ENCODE data around the gene AFAP1. TPM values are rescaled to one million over a fixed set of nuclear protein-coding genes. Genes with fewer than 3 reads are reported as not detected.

Gene AFAP1
- total RNA-seq, 1 donor from 2014 or later: 84.9 TPM

DNA sequence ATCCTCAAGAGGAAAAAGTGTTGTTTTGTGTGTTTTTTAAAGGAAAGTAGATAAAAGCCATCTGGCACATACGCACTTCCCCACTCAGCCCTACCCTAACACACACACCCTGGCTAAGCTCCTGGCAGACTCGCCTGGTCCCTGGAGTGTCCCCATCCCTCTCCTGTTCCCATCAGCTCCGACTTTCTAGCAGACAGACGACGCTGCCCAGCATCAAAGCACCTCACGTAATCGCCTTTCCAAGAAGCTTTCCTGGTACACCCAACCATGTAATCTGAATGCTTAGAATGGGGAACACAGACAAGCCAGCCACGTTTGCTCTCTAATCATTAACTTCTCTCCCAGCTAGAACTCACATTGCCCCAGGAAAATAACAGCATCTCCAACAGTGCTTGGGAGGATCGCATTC lies 116.2 kb downstream of the AFAP1 start:
- Histone ChIP-seq H3K4me3 (peak overlapping the region in 1 of 2 donors; percentile 18), H3K9me3 (no peaks in the 10 kb centered on the region), H3K36me3 (peaks cover 4 to 16% of the 10 kb centered on the region in 2 donors), H3K27me3 (no peaks in the 10 kb centered on the region), H3K27ac (peak overlapping the region; percentile 85 to 90), H3K4me1 (peaks cover under 1 to 26% of the 10 kb centered on the region in 2 donors)
- peak in 1 of 2 donors; percentile 85 for DNase-seq (ENCODE audit: low spot score in 2 of 2)
- TF ChIP-seq, protein P1, sequence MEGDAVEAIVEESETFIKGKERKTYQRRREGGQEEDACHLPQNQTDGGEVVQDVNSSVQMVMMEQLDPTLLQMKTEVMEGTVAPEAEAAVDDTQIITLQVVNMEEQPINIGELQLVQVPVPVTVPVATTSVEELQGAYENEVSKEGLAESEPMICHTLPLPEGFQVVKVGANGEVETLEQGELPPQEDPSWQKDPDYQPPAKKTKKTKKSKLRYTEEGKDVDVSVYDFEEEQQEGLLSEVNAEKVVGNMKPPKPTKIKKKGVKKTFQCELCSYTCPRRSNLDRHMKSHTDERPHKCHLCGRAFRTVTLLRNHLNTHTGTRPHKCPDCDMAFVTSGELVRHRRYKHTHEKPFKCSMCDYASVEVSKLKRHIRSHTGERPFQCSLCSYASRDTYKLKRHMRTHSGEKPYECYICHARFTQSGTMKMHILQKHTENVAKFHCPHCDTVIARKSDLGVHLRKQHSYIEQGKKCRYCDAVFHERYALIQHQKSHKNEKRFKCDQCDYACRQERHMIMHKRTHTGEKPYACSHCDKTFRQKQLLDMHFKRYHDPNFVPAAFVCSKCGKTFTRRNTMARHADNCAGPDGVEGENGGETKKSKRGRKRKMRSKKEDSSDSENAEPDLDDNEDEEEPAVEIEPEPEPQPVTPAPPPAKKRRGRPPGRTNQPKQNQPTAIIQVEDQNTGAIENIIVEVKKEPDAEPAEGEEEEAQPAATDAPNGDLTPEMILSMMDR (IDR thresholded peaks at IDR 0.05): no peak
- intact Hi-C loops (cut with DNase I): loop anchor here (2.0 kb wide), 1 partner anchor 17 kb away; no protein-coding TSS in a partner anchor

DNA sequence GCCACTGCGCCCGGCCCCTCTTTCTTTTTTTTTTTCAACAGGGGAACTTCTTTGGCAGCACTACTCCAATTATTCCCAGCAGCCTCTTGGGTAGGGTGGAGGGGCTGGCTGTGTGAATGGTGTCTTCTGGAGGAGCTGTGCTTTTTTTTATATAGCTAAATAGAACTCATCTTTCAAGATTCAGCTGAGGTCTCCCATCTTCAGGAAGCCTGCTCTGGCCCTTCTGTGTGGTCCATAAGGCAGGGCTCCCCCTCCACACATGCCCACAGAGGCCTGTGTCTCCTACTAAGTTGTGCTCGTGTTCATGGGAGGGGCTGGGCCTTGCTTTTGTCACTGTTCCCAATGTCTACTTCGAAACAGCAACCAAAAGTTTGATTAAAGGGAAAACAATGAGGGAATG lies 116.8 kb downstream of the AFAP1 start:
- Histone ChIP-seq H3K9me3 (no peaks in the 10 kb centered on the region), H3K36me3 (peaks cover 4 to 19% of the 10 kb centered on the region in 2 donors), H3K27me3 (no peaks in the 10 kb centered on the region), H3K4me1 (peaks cover 0 to 22% of the 10 kb centered on the region in 2 donors), H3K27ac (peak overlapping the region; percentile 85 to 90), H3K4me3 (peak overlapping the region in 1 of 2 donors; percentile 18)
- no peak for DNase-seq (ENCODE audit: low spot score in 2 of 2)
- intact Hi-C loops (cut with DNase I): loop anchor here (2.0 kb wide), 1 partner anchor 16 kb away; no protein-coding TSS in a partner anchor
- TF ChIP-seq, protein P1 (IDR thresholded peaks at IDR 0.05): no peak

DNA sequence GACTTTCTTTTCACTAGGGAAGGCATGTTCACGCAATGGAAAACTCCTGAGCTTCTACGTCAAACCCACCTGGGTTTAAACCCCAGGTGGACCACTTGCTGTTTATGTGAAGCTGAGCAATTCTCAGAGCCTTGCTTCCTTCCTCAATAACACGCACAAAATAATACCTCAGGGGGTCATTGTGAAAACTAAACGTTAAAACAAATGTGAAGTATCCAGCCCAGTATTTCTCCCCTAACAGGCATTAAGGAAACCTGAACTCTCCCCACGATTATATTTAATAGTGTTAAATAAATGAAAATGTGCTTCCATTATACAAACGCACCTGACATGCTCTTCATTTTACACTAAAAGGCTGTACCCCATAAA lies 117.5 kb downstream of the AFAP1 start:
- Histone ChIP-seq H3K4me1 (peaks cover 0 to 22% of the 10 kb centered on the region in 2 donors), H3K27ac (peak overlapping the region; percentile 85 to 90), H3K36me3 (peaks cover 4 to 19% of the 10 kb centered on the region in 2 donors), H3K27me3 (no peaks in the 10 kb centered on the region), H3K4me3 (peak overlapping the region in 1 of 2 donors; percentile 18), H3K9me3 (no peaks in the 10 kb centered on the region)
- intact Hi-C loops (cut with DNase I): loop anchor here (2.0 kb wide), 1 partner anchor 15 kb away; no protein-coding TSS in a partner anchor
- DNase-seq (ENCODE audit: low spot score in 2 of 2): no peak
- TF ChIP-seq, protein P1 (IDR thresholded peaks at IDR 0.05): no peak

DNA sequence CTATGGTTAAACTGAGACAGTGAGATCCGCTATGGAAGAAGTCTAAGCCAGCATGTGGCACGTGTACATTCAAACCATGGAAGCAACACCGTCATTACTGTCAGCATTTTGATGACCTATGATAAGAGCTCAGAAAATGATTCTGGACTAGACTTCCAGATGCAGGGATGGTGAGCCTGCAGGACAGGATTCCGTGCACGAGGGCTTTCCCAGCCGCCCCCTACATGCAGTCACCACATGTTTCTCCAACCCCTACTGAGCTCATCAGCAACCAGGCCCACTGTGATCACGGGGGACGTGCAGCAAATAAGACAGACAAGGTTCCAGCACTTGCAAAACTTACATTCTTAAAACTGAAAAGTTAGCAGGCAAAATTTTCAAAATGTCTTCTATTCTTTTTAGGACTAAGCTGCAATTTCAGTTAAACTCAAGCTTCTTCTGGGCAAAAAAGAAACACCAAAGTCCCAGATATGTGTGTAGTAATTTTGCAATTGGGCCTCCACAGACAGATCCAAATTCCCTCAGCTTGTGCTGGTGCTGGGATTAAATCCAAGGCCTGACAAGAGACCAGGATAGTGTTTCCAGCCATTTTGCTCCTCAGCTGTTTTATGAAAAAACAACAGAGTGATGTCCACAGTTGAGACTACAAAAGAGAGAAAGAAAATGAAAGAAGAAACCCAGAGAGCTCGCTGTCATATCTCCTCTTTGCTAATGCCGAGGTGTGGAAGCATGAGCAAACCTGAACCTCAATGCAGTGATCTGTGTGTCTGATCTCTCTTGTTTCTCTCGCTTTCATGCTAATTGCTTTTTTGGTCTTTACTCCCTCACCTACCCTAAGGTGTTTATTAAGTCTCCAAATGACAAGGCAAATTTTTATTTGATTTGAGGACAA lies 118.2 kb downstream of the AFAP1 start:
- H3K36me3 ChIP-seq: peaks cover 4 to 18% of the 10 kb centered on the region in 2 donors
- H3K9me3 ChIP-seq: no peaks in the 10 kb centered on the region
- H3K27ac ChIP-seq: peak overlapping the region in 1 of 2 donors; percentile 85
- peaks cover 0 to 22% of the 10 kb centered on the region in 2 donors for H3K4me1 ChIP-seq
- intact Hi-C loops (cut with DNase I): loop anchor here (2.0 kb wide), 1 partner anchor 15 kb away; no protein-coding TSS in a partner anchor
- no peaks in the 10 kb centered on the region for H3K27me3 ChIP-seq
- H3K4me3 ChIP-seq: no peak overlapping the region
- no peak for DNase-seq (ENCODE audit: low spot score in 2 of 2)
- TF ChIP-seq, protein P1 (IDR thresholded peaks at IDR 0.05): no peak

DNA sequence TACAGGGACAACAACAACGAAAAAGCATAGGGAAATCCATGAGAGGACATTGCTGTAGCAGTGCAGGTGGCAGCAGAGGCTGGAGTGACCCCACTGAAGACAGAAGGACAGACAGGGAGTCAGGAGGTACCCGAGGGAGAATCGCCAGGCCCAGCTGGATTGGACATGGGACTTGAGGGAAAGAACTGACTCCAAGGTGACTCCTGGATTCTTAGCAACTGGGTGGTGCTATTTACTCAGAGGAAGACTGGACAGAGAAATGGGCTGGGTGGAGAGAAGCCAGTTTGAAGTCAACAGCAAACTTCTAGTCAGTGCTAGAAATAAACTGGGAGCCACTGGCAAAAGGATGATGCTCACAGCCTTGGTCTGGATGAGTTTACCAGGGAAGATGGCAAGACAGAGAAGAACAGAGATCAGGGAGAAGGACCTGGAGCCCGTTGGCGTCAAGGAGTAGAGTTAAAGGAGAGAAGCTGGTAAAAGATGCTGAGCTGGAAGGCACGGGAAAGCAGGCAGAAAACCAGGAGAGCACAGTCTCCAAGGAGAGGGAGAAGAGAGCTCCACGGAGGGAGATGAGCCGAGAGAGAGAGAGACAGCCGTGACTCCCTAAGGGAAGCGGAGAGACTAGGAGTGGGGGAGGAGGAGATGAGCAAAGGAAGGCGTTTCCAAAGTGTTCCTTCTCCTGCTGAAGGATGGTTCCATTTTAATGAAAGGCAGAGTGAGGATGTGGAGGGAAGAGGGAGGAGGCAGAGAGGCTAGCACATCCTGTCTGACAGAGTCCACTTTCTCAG lies 119.4 kb downstream of the AFAP1 start:
- TF ChIP-seq, protein P1 (IDR thresholded peaks at IDR 0.05): no peak
- intact Hi-C loops (cut with DNase I): no loop called here
- Histone ChIP-seq H3K9me3 (no peaks in the 10 kb centered on the region), H3K27ac (no peak overlapping the region), H3K27me3 (no peaks in the 10 kb centered on the region), H3K4me3 (no peak overlapping the region), H3K4me1 (peaks cover 0 to 22% of the 10 kb centered on the region in 2 donors), H3K36me3 (peaks cover 4 to 14% of the 10 kb centered on the region in 2 donors)
- DNase-seq (ENCODE audit: low spot score in 2 of 2): no peak
